ENCODE measurements around the gene CADPS.

DNA sequence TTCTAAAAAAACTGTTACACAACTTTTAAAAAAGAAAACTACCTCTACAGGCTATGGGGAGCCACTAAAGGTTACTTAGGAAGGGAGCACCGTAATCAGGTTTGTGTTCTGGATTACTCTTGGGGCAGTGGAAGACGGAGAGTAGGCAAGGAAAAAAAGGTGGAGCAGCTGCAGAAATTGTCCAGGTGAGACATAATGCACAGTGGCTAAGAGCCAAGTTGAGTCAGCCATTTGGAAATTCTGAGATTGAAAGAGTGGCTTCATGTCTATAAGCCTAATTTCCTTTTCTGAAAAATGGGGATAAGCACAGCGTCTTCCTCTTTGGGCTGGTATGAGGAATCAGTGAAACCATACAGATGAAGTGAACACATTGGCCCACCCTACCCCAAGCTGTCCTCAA is 195.2 kb downstream of the CADPS start:
- TF ChIP-seq CTCF (conservative IDR thresholded peaks at IDR 0.05; ENCODE audit: low read depth, low read length) (no peak), EZH2 (IDR thresholded peaks at IDR 0.05; ENCODE audit: borderline replicate concordance, low read depth, low read length, poor library complexity, severe bottlenecking) (no peak)

All from A673 (cell line).